ENCODE data around the gene MARCHF3. TPM values are rescaled to one million over a fixed set of nuclear protein-coding genes. Genes with fewer than 3 reads are reported as not detected.
"Not testable (repeated sequence)": the region's sequence is repeated elsewhere in the genome, so short reads cannot be mapped to it uniquely, and the experiment has no call there.

MARCHF3 gene
- total RNA-seq, 4 donors from 2014 or later = 1.9 to 5.3 (median 2.5) TPM

DNA sequence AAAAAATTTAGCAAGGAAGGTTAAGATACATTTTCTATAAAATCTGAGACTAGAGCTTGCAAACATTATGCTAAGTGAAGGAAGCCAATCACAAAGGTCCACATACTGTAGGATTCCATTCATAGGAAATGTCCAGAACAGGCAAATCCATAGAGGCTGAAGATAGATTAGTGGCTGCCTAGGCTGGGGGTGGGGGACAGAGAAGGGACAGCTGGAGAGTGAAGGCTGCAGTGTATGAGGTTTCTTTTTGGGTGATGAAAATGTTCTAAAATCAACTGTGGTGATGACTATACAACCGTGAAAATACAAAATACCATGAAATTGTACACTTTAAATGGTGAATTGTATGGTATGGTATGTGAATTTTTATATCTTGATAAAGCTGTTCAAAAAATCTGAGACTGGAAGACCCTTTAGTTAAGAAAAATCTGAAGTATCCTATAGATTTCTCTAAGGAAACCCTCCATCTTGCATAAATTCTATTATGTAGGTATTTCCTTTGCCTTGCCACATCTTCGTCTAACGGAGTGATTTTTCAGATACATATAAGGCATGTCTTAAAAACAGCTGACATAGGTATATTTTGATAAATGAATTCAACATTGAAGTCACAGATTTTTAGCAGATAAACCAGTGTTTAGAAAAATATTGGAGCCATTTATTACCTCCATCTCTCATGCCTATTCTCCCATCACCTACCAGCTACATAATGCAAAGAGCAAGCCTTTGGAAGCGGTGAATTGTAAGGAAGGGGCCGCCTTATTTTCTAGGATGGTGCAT, 132.3 kb downstream of the MARCHF3 start:
- Histone ChIP-seq H3K4me1 (no peaks in the 10 kb centered on the region), H3K4me3 (no peak overlapping the region), H3K27ac (no peak overlapping the region), H3K9me3 (no peaks in the 10 kb centered on the region), H3K36me3 (no peaks in the 10 kb centered on the region), H3K27me3 (no peaks in the 10 kb centered on the region)
- TF ChIP-seq POLR2A (IDR thresholded peaks at IDR 0.05) = no peak
- TF ChIP-seq, protein P1, sequence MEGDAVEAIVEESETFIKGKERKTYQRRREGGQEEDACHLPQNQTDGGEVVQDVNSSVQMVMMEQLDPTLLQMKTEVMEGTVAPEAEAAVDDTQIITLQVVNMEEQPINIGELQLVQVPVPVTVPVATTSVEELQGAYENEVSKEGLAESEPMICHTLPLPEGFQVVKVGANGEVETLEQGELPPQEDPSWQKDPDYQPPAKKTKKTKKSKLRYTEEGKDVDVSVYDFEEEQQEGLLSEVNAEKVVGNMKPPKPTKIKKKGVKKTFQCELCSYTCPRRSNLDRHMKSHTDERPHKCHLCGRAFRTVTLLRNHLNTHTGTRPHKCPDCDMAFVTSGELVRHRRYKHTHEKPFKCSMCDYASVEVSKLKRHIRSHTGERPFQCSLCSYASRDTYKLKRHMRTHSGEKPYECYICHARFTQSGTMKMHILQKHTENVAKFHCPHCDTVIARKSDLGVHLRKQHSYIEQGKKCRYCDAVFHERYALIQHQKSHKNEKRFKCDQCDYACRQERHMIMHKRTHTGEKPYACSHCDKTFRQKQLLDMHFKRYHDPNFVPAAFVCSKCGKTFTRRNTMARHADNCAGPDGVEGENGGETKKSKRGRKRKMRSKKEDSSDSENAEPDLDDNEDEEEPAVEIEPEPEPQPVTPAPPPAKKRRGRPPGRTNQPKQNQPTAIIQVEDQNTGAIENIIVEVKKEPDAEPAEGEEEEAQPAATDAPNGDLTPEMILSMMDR (IDR thresholded peaks at IDR 0.05) = no peak
- WGBS, 2 donors = 93 to 96% methylated on average over 5 of the region's 5 CpGs
- intact Hi-C loops (cut with DNase I) = no loop called here
- no peak for DNase-seq

DNA sequence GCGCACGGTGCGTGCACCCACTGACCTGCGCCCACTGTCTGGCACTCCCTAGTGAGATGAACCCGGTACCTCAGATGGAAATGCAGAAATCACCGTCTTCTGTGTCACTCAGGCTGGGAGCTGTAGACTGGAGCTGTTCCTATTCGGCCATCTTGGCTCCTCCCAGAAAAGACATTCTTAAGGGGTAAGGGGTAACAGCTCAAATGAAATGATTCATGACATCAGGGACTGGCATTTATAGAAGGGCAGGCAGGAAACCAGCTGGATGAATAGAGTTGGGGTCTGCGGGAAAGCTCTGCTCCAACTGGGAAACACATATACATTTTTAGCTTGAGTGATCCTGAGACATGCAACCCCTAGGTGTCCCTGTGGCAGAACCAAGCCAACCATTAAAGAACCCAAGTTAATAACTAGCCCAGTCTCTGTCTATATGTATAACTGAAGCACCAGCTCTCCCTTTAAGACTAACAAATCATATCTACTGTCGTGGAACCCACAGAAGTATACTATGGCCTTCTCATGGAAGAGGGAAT, 134.1 kb downstream of the MARCHF3 start:
- DNase-seq = no peak
- no peaks in the 10 kb centered on the region for H3K9me3 ChIP-seq
- TF ChIP-seq, protein P1 (IDR thresholded peaks at IDR 0.05) = no peak
- no peak for TF ChIP-seq POLR2A (IDR thresholded peaks at IDR 0.05)
- H3K4me1 ChIP-seq = no peaks in the 10 kb centered on the region
- H3K27me3 ChIP-seq = no peaks in the 10 kb centered on the region
- intact Hi-C loops (cut with DNase I) = no loop called here
- H3K36me3 ChIP-seq = no peaks in the 10 kb centered on the region
- no peak overlapping the region for H3K27ac ChIP-seq
- no peak overlapping the region for H3K4me3 ChIP-seq
- 93 to 94% methylated on average over 8 to 9 of the region's 9 CpGs for WGBS, 2 donors

DNA sequence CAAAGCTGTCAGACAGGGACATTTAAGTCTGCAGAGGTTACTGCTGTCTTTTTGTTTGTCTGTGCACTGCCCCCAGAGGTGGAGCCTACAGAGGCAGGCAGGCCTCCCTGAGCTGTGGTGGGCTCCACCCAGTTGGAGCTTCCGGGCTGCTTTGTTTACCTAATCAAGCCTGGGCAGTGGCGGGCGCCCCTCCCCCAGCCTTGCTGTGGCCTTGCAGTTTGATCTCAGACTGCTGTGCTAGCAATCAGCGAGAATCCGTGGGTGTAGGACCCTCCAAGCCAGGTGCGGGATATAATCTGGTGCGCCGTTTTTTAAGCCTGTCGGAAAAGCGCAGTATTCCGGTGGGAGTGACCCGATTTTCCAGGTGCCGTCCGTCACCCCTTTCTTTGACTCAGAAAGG, 134.6 kb downstream of the MARCHF3 start:
- H3K27me3 ChIP-seq; H3K4me3 ChIP-seq; H3K4me1 ChIP-seq; H3K9me3 ChIP-seq; H3K27ac ChIP-seq; H3K36me3 ChIP-seq; intact Hi-C loops (cut with DNase I); DNase-seq: not testable (repeated sequence)
- 94% methylated on average over 5 of the region's 14 CpGs; no CpG with 5 or more reads in 1 of the 2 donors for WGBS, 2 donors

DNA sequence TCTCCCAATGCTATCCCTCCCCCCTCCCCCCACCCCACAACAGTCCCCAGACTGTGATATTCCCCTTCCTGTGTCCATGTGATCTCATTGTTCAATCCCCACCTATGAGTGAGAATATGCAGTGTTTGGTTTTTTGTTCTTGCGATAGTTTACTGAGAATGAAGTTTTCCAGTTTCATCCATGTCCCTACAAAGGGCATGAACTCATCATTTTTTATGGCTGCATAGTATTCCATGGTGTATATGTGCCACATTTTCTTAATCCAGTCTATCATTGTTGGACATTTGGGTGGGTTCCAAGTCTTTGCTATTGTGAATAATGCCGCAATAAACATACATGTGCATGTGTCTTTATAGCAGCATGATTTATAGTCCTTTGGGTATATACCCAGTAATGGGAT, 139.9 kb downstream of the MARCHF3 start:
- intact Hi-C loops (cut with DNase I); H3K27ac ChIP-seq; H3K9me3 ChIP-seq; H3K36me3 ChIP-seq; H3K4me1 ChIP-seq; H3K27me3 ChIP-seq; DNase-seq; H3K4me3 ChIP-seq: not testable (repeated sequence)
- 100% methylated on average over 1 of the region's 2 CpGs for WGBS, 2 donors

DNA sequence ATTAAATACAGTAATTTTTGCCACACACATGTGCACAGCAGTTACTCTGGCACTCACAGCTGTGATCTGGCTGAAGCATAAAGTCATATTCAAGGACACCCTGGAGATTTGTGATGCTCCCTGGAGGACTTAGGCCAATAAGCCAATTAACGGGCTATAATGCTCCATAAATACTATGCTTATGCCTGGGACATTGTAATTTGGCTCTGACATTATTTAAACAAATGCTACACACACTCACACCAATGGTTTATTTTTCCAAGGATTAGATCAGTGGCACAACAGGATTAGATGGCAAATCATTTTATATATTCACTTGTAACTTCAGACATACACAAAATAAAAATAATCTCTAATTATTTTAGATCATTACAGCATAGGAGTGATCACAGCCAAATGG, 142.2 kb downstream of the MARCHF3 start:
- no peak for TF ChIP-seq POLR2A (IDR thresholded peaks at IDR 0.05)
- TF ChIP-seq, protein P1 (IDR thresholded peaks at IDR 0.05) = no peak
- no peak for DNase-seq
- no peaks in the 10 kb centered on the region for H3K27me3 ChIP-seq
- no peak overlapping the region for H3K4me3 ChIP-seq
- intact Hi-C loops (cut with DNase I) = no loop called here
- 57 to 62% methylated on average over 1 of the region's 1 CpG for WGBS, 2 donors
- H3K9me3 ChIP-seq = no peaks in the 10 kb centered on the region
- no peak overlapping the region for H3K27ac ChIP-seq
- H3K36me3 ChIP-seq = no peaks in the 10 kb centered on the region
- no peaks in the 10 kb centered on the region for H3K4me1 ChIP-seq

DNA sequence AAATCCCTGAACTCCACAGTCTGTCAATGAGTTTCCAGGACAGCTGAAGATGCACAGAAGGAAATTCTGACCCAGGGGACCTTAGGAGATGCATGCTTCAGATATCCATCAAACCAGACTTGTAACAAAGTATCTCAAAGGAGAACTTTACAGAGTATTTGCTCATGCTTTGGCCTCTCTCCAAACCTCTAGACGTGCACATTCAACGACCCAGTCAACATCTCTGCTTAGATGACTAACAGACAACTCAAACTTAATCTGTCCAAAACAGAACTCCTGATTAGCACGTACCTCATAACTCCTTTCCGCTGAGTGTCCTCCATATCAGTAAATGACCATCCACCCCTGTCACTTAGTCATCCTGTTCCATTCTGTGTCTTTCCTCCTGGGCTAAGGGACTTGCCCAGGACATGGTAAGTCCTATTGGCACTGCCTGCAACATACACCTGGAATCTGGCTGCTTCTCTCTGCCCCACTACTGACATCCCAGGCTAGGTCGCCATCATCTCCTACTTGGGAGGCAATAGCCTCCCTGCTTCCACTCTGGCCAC, 146.0 kb downstream of the MARCHF3 start:
- intact Hi-C loops (cut with DNase I) = no loop called here
- DNase-seq = no peak
- H3K9me3 ChIP-seq = no peaks in the 10 kb centered on the region
- TF ChIP-seq, protein P1 (IDR thresholded peaks at IDR 0.05) = no peak
- no peak for TF ChIP-seq POLR2A (IDR thresholded peaks at IDR 0.05)
- H3K4me1 ChIP-seq = no peaks in the 10 kb centered on the region
- H3K27ac ChIP-seq = no peak overlapping the region
- WGBS, 2 donors = 34 to 43% methylated on average over 5 of the region's 5 CpGs
- H3K36me3 ChIP-seq = no peaks in the 10 kb centered on the region
- no peak overlapping the region for H3K4me3 ChIP-seq
- no peaks in the 10 kb centered on the region for H3K27me3 ChIP-seq
